GM19043 (cell line): ENCODE data around the gene FGF12.
A peak's percentile ranks its signal among the peaks of the same experiment; 100 is the strongest.
"Not testable (repeated sequence)": the region's sequence is repeated elsewhere in the genome, so short reads cannot be mapped to it uniquely, and the experiment has no call there.

Source experiments
- ATAC-seq: cut with Tn5 transposase; IDR thresholded peaks from one replicate; pipeline ENCODE4 v1.9.1; 2021; ENCODE audit warnings: low read depth; ENCODE audit not compliant: unreplicated experiment

The FGF12 gene

GRCh38 chr3:192607798-192608197 lies 119.5 kb downstream of the FGF12 start:
- no peak for ATAC-seq

GRCh38 chr3:192597913-192598312 lies 129.4 kb downstream of the FGF12 start:
- ATAC-seq, result no peak

- ATAC-seq, result no peak
Observed at GRCh38 chr3:192597506-192597905, 129.8 kb downstream of the FGF12 start.

GRCh38 chr3:192578729-192579128 lies 148.6 kb downstream of the FGF12 start:
- no peak for ATAC-seq

- no peak for ATAC-seq
Observed at GRCh38 chr3:192577811-192578210, 149.5 kb downstream of the FGF12 start.

GRCh38 chr3:192577271-192577670 lies 150.1 kb downstream of the FGF12 start:
- no peak for ATAC-seq

- not testable (repeated sequence) for ATAC-seq
Observed at GRCh38 chr3:192576704-192577103, 150.6 kb downstream of the FGF12 start.

- no peak for ATAC-seq
Observed at GRCh38 chr3:192575879-192576506, 151.3 kb downstream of the FGF12 start.

GRCh38 chr3:192573240-192573639 lies 154.1 kb downstream of the FGF12 start:
- no peak for ATAC-seq

- ATAC-seq, result no peak
Observed at GRCh38 chr3:192570821-192571791, 156.2 kb downstream of the FGF12 start.

- no peak for ATAC-seq
Observed at GRCh38 chr3:192570315-192570714, 157.0 kb downstream of the FGF12 start.

- ATAC-seq, result peak; percentile 80
Observed at GRCh38 chr3:192566706-192567290, 160.5 kb downstream of the FGF12 start.

GRCh38 chr3:192564611-192565010 lies 162.7 kb downstream of the FGF12 start:
- no peak for ATAC-seq

GRCh38 chr3:192563417-192563816 lies 163.9 kb downstream of the FGF12 start:
- ATAC-seq, result no peak

- no peak for ATAC-seq
Observed at GRCh38 chr3:192553707-192554106, 173.6 kb downstream of the FGF12 start.

GRCh38 chr3:192550356-192550755 lies 177.0 kb downstream of the FGF12 start:
- ATAC-seq, result no peak

GRCh38 chr3:192545333-192545732 lies 182.0 kb downstream of the FGF12 start:
- ATAC-seq, result no peak

- ATAC-seq, result no peak
Observed at GRCh38 chr3:192543163-192543562, 184.2 kb downstream of the FGF12 start.

GRCh38 chr3:192516820-192517219 lies 210.5 kb downstream of the FGF12 start:
- ATAC-seq, result no peak

- no peak for ATAC-seq
Observed at GRCh38 chr3:192515664-192516045, 211.7 kb downstream of the FGF12 start.
